GM12878 (cell line): Measurements from ENCODE around the gene WDR74. TPM values are rescaled to one million over a fixed set of nuclear protein-coding genes. Genes with fewer than 3 reads are reported as not detected.

Source experiments
- BACH1 ChIP-seq: fragments of 450-650 bp; IDR thresholded peaks from 2 replicates; pipeline ENCODE4 v1.6.1; 2017; ENCODE audit warnings: mild to moderate bottlenecking, borderline replicate concordance
- E4F1 ChIP-seq: fragments of 450-650 bp; IDR thresholded peaks from 2 replicates; pipeline ENCODE4 v1.6.1; 2018; ENCODE audit warnings: borderline replicate concordance, mild to moderate bottlenecking; ENCODE audit not compliant: partially characterized antibody
- IRF3 ChIP-seq: fragments of 450-650 bp; IDR thresholded peaks from 2 replicates; pipeline ENCODE4 v1.6.1; 2014; ENCODE audit warnings: mild to moderate bottlenecking
- IRF4 ChIP-seq: IDR thresholded peaks from 2 replicates; pipeline ENCODE4 v1.6.1; 2011; ENCODE audit warnings: low read depth, low read length
- MEF2A ChIP-seq: IDR thresholded peaks from 2 replicates; pipeline ENCODE4 v1.6.1; 2011; ENCODE audit warnings: low read depth, mild to moderate bottlenecking, low read length, moderate library complexity; ENCODE audit not compliant: insufficient read depth
- MEF2B ChIP-seq: fragments of 450-650 bp; IDR thresholded peaks from 2 replicates; pipeline ENCODE4 v1.6.1; 2018; ENCODE audit warnings: mild to moderate bottlenecking, moderate library complexity; ENCODE audit not compliant: partially characterized antibody, poor library complexity, severe bottlenecking
- MYB ChIP-seq: fragments of 150-350 bp; IDR thresholded peaks from 2 replicates; pipeline ENCODE4 v1.6.1; 2014; ENCODE audit warnings: mild to moderate bottlenecking, low read depth, low read length, borderline replicate concordance
- NFYA ChIP-seq: IDR thresholded peaks from 2 replicates; pipeline ENCODE4 v1.6.1; 2011; ENCODE audit warnings: low read depth, mild to moderate bottlenecking, low read length, improper control_type of control experiment, borderline replicate concordance
- NFYB ChIP-seq: IDR thresholded peaks from 2 replicates; pipeline ENCODE4 v1.6.1; 2011; ENCODE audit warnings: low read depth, mild to moderate bottlenecking, low read length, improper control_type of control experiment, moderate library complexity; ENCODE audit not compliant: insufficient read depth
- PML ChIP-seq: IDR thresholded peaks from 2 replicates; pipeline ENCODE4 v1.6.1; 2012; ENCODE audit warnings: low read length, inconsistent platforms
- POLR2A ChIP-seq: IDR thresholded peaks from 2 replicates; pipeline ENCODE4 v1.6.1; 2011; ENCODE audit warnings: low read depth, mild to moderate bottlenecking, low read length
- POU2F2 ChIP-seq: IDR thresholded peaks from 3 replicates; pipeline ENCODE4 v1.6.1; 2011; ENCODE audit warnings: low read depth, mild to moderate bottlenecking, low read length, borderline replicate concordance
- SKIL ChIP-seq: fragments of 450-650 bp; IDR thresholded peaks from 2 replicates; pipeline ENCODE4 v1.6.1; 2017; ENCODE audit warnings: mild to moderate bottlenecking, low read depth, inconsistent platforms; ENCODE audit not compliant: poor library complexity, severe bottlenecking
- SMC3 ChIP-seq: IDR thresholded peaks from 2 replicates; pipeline ENCODE4 v1.6.1; 2011; ENCODE audit warnings: low read length, improper control_type of control experiment, borderline replicate concordance
- SREBF2 ChIP-seq: IDR thresholded peaks from 2 replicates; pipeline ENCODE4 v1.6.1; 2012; ENCODE audit warnings: mild to moderate bottlenecking, low read length
- USF2 ChIP-seq: IDR thresholded peaks from 2 replicates; pipeline ENCODE4 v1.6.1; 2011; ENCODE audit warnings: low read depth, low read length, improper control_type of control experiment, borderline replicate concordance
- WRNIP1 ChIP-seq: IDR thresholded peaks from 2 replicates; pipeline ENCODE4 v1.6.1; 2011; ENCODE audit warnings: low read depth, low read length, improper control_type of control experiment, borderline replicate concordance
- ZNF687 ChIP-seq: fragments of 450-650 bp; IDR thresholded peaks from 2 replicates; pipeline ENCODE4 v1.6.1; 2017; ENCODE audit warnings: mild to moderate bottlenecking, moderate library complexity
- ZSCAN29 ChIP-seq: fragments of 450-650 bp; IDR thresholded peaks from 2 replicates; pipeline ENCODE4 v1.6.1; 2017; ENCODE audit warnings: mild to moderate bottlenecking, moderate library complexity
- polyA plus RNA-seq, 11 experiments: library from polyadenylated mRNA; depleted of rRNA in 4 of 11; unstranded in 6 of 11; stranded (reverse) in 5 of 11; fragments of >200 nt; fragmentation: Nextera tagmentation in 4 of 11; fragmentation: Illumina TruSeq in 1 of 11; extraction: Ambion mirVana in 4 of 11; extraction: Trizol in 1 of 11; gene quantifications; 1 replicate in 1 of 11; 2 replicates in 10 of 11; pipeline versions ENCODE4 v1.2.1 to v1.2.3, GENCODE V29; 2011 to 2016; ENCODE audit warnings: inconsistent platforms in 2 of 11, missing spikeins in 2 of 11, low read depth in 1 of 11
- total RNA-seq, 4 experiments: library from RNA; depleted of rRNA in 3 of 4; stranded (reverse); fragments of >200 nt in 3 of 4; fragmentation: Illumina TruSeq in 1 of 4; extraction: Trizol in 1 of 4; gene quantifications; 2 replicates each; pipeline versions ENCODE4 v1.2.1 to v1.2.3, GENCODE V29; 2013 to 2021

The WDR74 gene
- total and polyA plus RNA-seq, 10 of the 15 experiments (the other 5 are each of a cell fraction or from before 2014, with no cell fraction given) = 18.2 to 103 (median 60.7) TPM

- TF ChIP-seq MEF2B (peak; percentile 65), USF2 (no peak), ZSCAN29 (peak; percentile 95), PML (peak; percentile 100), WRNIP1 (peak; percentile 99; the same call in 1 of the 2 replicates), IRF3 (peak; percentile 5; the same call in 1 of the 2 replicates), POLR2A (peak; percentile 92), E4F1 (no peak), SREBF2 (no peak), MEF2A (peak; percentile 87), MYB (peak; percentile 93), NFYB (no peak), ZNF687 (peak; percentile 100), POU2F2 (peak; percentile 100), NFYA (no peak), IRF4 (peak; percentile 91), BACH1 (peak; percentile 100), SMC3 (no peak), SKIL (peak; percentile 86)
These were observed 2.2 kb upstream of the WDR74 start (continued) for GRCh38 chr11:62841361-62842170.
